Activated T-helper 1 cell treated with Interleukin-2 at 50 U/mL for 16 hours (primary cell): ENCODE results near the gene PPFIA1.
A peak's percentile ranks its signal among the peaks of the same experiment; 100 is the strongest.
"Not testable (repeated sequence)": the region's sequence is repeated elsewhere in the genome, so short reads cannot be mapped to it uniquely, and the experiment has no call there.

Experiments
- DNase-seq: peaks from one replicate; pipeline ENCODE4 v3.0.0-alpha.2; 2020; ENCODE audit warnings: low read depth

The PPFIA1 gene

GRCh38 chr11:70397336-70397982, 127.0 kb downstream of the PPFIA1 start:
- DNase-seq = no peak

- DNase-seq = peak; percentile 41
Observed at GRCh38 chr11:70397983-70398833, 127.7 kb downstream of the PPFIA1 start, which contains the start of gene CTTN. CTTN (plus strand) TSS chr11:70398529; CDS start chr11:70407298, 8,769 bp downstream.

GRCh38 chr11:70398834-70399680, 128.6 kb downstream of the PPFIA1 start:
- DNase-seq = no peak

- DNase-seq = no peak
Observed at GRCh38 chr11:70399681-70400112, 129.2 kb downstream of the PPFIA1 start.

- DNase-seq = no peak
Observed at GRCh38 chr11:70400643-70401042, 130.2 kb downstream of the PPFIA1 start.

GRCh38 chr11:70402016-70402415, 131.5 kb downstream of the PPFIA1 start:
- no peak for DNase-seq

- DNase-seq = no peak
Observed at GRCh38 chr11:70402685-70403084, 132.2 kb downstream of the PPFIA1 start.

- DNase-seq = no peak
Observed at GRCh38 chr11:70404244-70404643, 133.8 kb downstream of the PPFIA1 start.

- no peak for DNase-seq
Observed at GRCh38 chr11:70405679-70406395, 135.3 kb downstream of the PPFIA1 start.

GRCh38 chr11:70407121-70407520, 136.6 kb downstream of the PPFIA1 start:
- no peak for DNase-seq

GRCh38 chr11:70407814-70408213, 137.3 kb downstream of the PPFIA1 start:
- DNase-seq = no peak

GRCh38 chr11:70408326-70408725, 137.8 kb downstream of the PPFIA1 start:
- DNase-seq = not testable (repeated sequence)

- no peak for DNase-seq
Observed at GRCh38 chr11:70409437-70409836, 138.9 kb downstream of the PPFIA1 start.

- DNase-seq = no peak
Observed at GRCh38 chr11:70409871-70410270, 139.4 kb downstream of the PPFIA1 start.

- no peak for DNase-seq
Observed at GRCh38 chr11:70410276-70411205, 140.1 kb downstream of the PPFIA1 start.

- no peak for DNase-seq
Observed at GRCh38 chr11:70411713-70412452, 141.4 kb downstream of the PPFIA1 start.

- DNase-seq = no peak
Observed at GRCh38 chr11:70413151-70413550, 142.7 kb downstream of the PPFIA1 start.

- no peak for DNase-seq
Observed at GRCh38 chr11:70414341-70415100, 144.0 kb downstream of the PPFIA1 start.

- no peak for DNase-seq
Observed at GRCh38 chr11:70415191-70415590, 144.7 kb downstream of the PPFIA1 start.
